Activated T-helper 2 cell treated with anti-CD3 and anti-CD28 coated beads, Interferon-gamma antibody, Interleukin-2, Interleukin-4, amounts not matched to agents 10 μg/mL and 5 μg/mL and 100 μg/mL, durations not matched to agents 14 hours and 24 hours and 36 hours (primary cell): ENCODE results near the gene AQP2. TPM values are rescaled to one million over a fixed set of nuclear protein-coding genes. Genes with fewer than 3 reads are reported as not detected.

ENCODE experiments used
- DNase-seq: peaks from one replicate; pipeline ENCODE4 v3.0.0; 2021; ENCODE audit warnings: low spot score
- H3K27ac Mint-ChIP-seq: one replicate; pipeline ENCODE4 v1.8.0; 2021; ENCODE audit warnings: mixed read lengths
- H3K27me3 Mint-ChIP-seq: one replicate; pipeline ENCODE4 v1.8.0; 2021; ENCODE audit warnings: low read depth, mixed read lengths
- H3K36me3 Mint-ChIP-seq: one replicate; pipeline ENCODE4 v1.8.0; 2021; ENCODE audit warnings: low read depth, mixed read lengths
- H3K4me1 Mint-ChIP-seq: one replicate; pipeline ENCODE4 v1.8.0; 2021; ENCODE audit warnings: low read depth, mixed read lengths
- H3K4me3 Mint-ChIP-seq: one replicate; pipeline ENCODE4 v1.8.0; 2021; ENCODE audit warnings: low read depth, mild to moderate bottlenecking, moderate library complexity, mixed read lengths
- H3K9me3 Mint-ChIP-seq: one replicate; pipeline ENCODE4 v1.8.0; 2021; ENCODE audit warnings: mixed read lengths
- intact Hi-C: fragments of 100-400 bp; cut with micrococcal nuclease; formaldehyde crosslinking; loops from one replicate; pipeline ENCODE4 v1.15.1; 2023
- total RNA-seq: library from RNA; stranded (reverse); gene quantifications from 2 replicates; pipeline ENCODE4 v1.2.3, GENCODE V29; 2022

AQP2 gene
- total RNA-seq, 1 donor from 2014 or later = not detected

DNA sequence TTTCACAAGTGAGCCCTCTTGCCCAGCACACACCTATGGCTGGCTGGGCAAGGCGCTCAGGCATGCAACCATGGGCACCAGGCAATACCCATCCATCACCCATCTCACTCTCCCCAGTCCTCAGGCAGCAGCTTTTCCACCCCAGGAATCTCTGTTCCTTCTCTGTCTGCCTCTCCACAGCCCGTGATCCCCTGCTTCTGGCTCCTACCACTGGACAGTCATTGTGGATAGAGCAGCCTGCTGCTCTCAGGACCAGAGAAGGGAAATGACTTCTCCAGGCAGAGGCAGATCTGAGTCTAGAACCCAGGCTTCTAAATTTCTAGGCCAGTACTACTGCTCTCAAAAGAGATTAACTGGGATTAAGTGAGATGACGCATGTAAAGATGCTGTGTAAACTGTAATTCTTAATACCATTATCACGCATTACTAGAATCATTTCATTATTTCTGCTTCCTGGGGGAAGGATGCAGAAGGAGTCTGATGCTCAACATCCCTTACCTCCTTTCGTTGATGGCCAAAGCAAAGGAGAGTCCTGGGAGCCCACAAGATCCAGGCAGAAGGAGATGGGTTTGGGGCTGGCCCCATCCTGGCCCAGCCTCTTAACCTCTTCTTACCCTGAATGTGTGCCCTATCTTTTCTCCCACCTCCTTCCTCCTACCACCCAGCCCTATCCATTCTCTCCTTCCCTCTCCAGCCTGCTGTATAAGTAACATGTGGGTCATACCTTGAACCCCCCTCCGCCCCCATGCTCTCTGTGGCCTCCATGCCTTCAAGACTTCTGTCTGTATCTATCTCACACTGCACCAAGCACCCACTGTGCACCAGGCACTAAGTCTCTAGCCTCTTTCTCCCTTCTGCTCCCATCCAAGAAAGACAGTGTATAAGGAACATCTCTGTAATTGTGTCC, 6.4 kb downstream of the AQP2 start:
- Mint-ChIP-seq H3K9me3 (no peaks in the 10 kb centered on the region), H3K4me1 (peaks cover 7% of the 10 kb centered on the region), H3K27me3 (peaks cover 63% of the 10 kb centered on the region), H3K27ac (no peak overlapping the region), H3K4me3 (no peak overlapping the region), H3K36me3 (peaks cover 3% of the 10 kb centered on the region)
- intact Hi-C loops = no loop called here
- no peak for DNase-seq

DNA sequence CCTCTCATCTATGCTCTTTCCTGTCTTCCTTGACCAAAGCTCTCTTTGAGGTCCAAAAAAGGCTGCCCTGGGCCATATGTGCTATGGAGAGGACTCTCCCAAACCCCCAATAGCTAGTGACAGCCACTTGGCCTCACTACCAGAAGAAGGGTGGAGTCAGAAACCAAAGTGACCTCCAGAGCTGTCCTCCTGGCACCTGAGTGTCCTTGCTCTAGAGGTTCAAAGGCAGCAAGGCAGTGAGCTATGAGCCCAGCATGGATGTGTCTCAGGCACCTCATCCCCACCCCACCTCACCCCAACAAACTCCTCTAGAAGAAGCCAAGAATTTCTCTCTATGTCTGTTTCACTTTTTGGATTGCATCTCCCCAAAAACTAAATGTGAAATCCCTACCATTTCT, 7.0 kb downstream of the AQP2 start:
- Mint-ChIP-seq H3K27ac (no peak overlapping the region), H3K9me3 (no peaks in the 10 kb centered on the region), H3K36me3 (peaks cover 3% of the 10 kb centered on the region), H3K4me3 (no peak overlapping the region), H3K4me1 (peaks cover 7% of the 10 kb centered on the region), H3K27me3 (peaks cover 65% of the 10 kb centered on the region)
- no peak for DNase-seq
- intact Hi-C loops = no loop called here

DNA sequence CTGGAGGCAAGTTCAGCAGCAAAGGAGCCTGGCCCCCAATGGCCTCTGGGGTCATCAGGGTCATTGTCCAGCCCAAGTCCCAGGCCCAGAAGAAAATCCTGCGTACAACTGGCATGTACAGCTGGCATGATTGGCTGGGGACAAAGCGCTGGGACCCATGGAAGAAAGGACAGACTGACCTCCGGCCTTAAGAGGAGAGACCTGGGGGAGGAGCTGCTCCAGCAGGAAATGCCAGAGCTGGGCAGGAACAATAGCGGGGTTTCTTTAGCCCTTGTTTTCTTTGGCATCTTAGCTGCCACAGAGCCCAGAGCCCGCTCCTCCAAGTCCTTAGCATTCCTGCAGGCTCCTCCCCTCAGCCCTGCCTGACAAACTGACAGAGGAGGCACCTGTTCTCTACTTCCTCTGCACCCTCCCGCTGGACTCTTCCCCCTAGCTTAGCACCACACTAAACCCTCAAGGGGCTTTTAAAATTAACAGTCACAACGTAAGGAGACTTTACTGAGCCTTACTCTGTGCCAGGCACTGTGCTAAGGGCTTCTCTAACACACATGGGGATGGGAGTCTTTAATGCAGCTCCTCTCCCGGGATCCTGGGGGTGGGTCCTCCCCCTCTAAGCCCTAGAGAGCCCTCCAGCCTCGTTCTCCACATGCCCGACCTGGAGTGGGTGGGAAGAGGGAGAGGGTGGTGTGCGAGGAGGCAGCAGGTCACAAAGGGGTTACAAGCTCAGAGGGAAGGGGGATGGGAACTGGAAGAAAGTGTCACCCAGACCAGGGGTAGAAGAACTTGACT, 9.3 kb downstream of the AQP2 start:
- Mint-ChIP-seq H3K27me3 (peaks cover 69% of the 10 kb centered on the region), H3K36me3 (peaks cover 3% of the 10 kb centered on the region), H3K4me3 (no peak overlapping the region), H3K9me3 (no peaks in the 10 kb centered on the region), H3K27ac (no peak overlapping the region), H3K4me1 (peaks cover 7% of the 10 kb centered on the region)
- DNase-seq = no peak
- intact Hi-C loops = no loop called here

DNA sequence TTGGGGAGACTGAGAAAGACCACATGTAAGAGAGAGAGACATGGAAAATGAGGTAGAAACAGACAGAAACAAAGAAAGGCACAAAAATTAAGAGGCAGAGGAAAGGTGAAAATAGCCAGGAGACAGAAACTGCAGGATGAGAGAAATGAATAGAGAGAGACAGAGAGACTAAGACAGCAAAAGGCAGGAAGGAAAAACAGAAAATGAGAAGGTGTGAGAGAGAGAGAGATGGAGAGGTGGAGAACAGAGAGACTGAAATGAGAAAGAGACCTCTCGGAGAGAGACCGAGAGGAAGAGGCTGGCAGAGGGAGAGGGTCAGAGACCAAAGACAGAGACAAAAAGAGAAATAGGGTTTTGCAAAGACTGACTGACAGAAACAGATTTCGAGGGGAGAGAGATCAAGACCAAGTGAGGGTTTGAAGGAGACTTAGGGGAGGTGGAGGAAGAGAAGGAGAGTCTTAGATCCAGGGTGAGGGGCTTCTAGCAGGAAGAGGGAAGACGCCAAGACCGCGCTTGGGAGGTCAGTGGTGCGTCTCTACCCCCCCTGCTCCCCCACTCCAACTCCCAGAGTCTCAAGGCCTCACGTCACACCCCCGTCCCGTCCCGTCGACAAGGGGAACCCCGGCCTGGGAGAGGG, 10.1 kb downstream of the AQP2 start:
- Mint-ChIP-seq H3K9me3 (no peaks in the 10 kb centered on the region), H3K27me3 (peaks cover 71% of the 10 kb centered on the region), H3K4me3 (peak overlapping the region; percentile 53), H3K36me3 (peaks cover 3% of the 10 kb centered on the region), H3K27ac (no peak overlapping the region), H3K4me1 (peaks cover 7% of the 10 kb centered on the region)
- no peak for DNase-seq
- intact Hi-C loops = no loop called here

DNA sequence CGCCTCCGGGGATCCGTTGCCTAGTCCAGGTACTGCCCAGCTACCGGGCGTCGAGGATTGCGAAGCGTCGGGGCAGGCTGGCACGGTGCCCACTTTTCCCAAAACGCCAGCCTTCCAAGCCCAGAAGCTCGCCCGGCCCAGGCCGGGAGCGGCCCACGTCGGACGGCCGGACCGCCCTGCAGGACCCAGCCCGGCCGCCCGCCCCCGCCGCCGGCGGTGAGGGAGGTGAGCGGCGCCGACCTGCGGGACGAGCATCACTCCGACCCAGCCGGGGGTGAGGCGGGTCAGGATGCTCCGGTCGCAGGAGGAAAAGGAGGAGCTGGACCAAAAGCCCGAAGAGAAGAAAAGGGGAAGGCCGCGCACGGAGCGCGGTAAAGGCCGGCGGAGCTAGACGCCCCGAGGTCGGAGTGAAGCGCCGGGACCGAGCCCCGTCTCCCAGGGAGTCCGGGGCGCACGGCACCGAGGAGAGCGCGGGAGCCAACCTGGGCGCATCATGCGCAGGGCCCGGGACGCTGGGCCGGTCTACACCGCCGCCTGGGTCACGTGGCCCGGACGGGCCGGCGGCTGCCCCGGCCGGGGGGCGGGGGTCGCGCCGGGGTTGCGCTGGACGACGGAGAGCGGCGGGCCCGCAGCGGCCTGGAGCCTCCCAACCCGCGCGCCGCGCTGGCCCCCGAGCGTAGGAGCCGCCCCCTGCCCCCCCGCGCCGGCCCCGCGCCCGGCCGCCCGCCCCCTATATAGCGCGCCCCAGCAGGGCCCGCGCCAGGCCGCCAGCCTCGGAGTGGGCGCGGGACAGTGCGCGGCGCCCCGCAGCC, 10.8 kb downstream of the AQP2 start, which contains the start of gene AQP5:
Gene AQP5 (plus strand): TSS at position 762 of the 812 bp plus-strand sequence. CDS start 146 bp downstream, outside the sequence.
- intact Hi-C loops = no loop called here
- Mint-ChIP-seq H3K9me3 (no peaks in the 10 kb centered on the region), H3K36me3 (peaks cover 3% of the 10 kb centered on the region), H3K27ac (no peak within 1 kb of the TSS), H3K4me3 (peak within 1 kb of the TSS; percentile 53), H3K27me3 (peaks cover 70% of the 10 kb centered on the region), H3K4me1 (peaks cover 7% of the 10 kb centered on the region)
- DNase-seq = no peak

DNA sequence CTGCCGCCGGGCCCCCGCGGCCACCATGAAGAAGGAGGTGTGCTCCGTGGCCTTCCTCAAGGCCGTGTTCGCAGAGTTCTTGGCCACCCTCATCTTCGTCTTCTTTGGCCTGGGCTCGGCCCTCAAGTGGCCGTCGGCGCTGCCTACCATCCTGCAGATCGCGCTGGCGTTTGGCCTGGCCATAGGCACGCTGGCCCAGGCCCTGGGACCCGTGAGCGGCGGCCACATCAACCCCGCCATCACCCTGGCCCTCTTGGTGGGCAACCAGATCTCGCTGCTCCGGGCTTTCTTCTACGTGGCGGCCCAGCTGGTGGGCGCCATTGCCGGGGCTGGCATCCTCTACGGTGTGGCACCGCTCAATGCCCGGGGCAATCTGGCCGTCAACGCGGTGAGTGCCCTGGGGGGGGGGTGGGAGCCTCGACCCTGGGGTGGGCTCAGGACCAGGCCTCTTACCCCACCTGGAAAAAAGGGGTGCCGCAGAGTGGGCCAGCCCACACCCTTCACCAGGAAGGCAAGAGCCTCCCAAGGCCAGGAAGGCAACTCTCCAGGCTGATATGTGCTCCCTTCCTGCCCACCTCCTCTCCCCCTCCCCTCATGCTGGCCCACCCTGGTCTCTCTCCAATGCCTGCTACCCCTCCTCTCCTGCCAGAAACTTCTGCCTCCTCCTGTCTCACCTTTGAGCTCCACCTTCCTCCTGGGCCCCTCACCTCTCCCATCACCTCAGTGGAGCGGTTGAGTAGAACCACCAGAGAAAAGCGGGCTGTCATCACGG, 11.6 kb downstream of the AQP2 start:
- intact Hi-C loops = no loop called here
- Mint-ChIP-seq H3K4me3 (no peak overlapping the region), H3K27ac (no peak overlapping the region)

DNA sequence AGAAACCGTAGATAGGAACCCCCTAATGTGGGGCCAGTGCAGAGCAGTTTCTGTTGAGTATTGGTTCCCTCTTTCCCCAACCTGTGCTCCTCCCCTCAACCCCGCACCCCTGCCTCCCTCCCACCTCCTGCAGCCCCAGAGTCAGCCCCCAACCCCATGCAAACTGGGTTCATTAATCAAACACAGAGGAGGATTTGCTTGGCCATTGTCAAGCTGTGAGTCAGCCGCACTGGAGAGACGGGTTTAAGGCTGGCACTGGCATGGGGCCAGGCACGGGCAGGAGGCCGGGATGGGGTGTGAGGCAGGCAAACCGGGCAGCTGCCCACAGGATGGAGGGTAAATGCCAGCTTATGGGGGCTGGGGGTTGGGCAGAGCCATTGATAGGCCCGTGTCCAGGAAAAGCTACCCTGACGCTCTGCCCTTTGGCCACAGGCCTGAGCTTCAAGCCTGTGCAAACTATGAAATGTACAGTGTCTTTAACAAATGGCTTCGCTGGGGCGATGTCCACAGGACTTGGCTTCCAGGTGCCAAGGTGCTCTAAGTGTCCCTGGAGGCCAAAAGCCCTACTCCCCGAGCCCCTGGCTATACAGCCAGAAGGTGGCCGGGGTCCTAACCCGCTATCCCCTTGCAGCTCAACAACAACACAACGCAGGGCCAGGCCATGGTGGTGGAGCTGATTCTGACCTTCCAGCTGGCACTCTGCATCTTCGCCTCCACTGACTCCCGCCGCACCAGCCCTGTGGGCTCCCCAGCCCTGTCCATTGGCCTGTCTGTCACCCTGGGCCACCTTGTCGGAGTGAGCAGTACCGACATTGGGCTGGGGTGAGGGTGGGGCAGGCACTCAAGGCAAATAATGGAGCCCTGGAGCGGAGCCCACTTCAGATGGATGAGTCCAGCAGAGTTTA, 12.6 kb downstream of the AQP2 start:
- H3K9me3 Mint-ChIP-seq = no peaks in the 10 kb centered on the region
- intact Hi-C loops = no loop called here
- no peak overlapping the region for H3K4me3 Mint-ChIP-seq
- H3K4me1 Mint-ChIP-seq = peaks cover 13% of the 10 kb centered on the region
- DNase-seq = no peak
- peaks cover 58% of the 10 kb centered on the region for H3K27me3 Mint-ChIP-seq
- H3K27ac Mint-ChIP-seq = no peak overlapping the region
- peaks cover 3% of the 10 kb centered on the region for H3K36me3 Mint-ChIP-seq

More for the DNA sequence above, 11.6 kb downstream of the AQP2 start:
- no peak for DNase-seq
- Mint-ChIP-seq H3K9me3 (no peaks in the 10 kb centered on the region), H3K27me3 (peaks cover 67% of the 10 kb centered on the region), H3K4me1 (peaks cover 10% of the 10 kb centered on the region), H3K36me3 (peaks cover 3% of the 10 kb centered on the region)

DNA sequence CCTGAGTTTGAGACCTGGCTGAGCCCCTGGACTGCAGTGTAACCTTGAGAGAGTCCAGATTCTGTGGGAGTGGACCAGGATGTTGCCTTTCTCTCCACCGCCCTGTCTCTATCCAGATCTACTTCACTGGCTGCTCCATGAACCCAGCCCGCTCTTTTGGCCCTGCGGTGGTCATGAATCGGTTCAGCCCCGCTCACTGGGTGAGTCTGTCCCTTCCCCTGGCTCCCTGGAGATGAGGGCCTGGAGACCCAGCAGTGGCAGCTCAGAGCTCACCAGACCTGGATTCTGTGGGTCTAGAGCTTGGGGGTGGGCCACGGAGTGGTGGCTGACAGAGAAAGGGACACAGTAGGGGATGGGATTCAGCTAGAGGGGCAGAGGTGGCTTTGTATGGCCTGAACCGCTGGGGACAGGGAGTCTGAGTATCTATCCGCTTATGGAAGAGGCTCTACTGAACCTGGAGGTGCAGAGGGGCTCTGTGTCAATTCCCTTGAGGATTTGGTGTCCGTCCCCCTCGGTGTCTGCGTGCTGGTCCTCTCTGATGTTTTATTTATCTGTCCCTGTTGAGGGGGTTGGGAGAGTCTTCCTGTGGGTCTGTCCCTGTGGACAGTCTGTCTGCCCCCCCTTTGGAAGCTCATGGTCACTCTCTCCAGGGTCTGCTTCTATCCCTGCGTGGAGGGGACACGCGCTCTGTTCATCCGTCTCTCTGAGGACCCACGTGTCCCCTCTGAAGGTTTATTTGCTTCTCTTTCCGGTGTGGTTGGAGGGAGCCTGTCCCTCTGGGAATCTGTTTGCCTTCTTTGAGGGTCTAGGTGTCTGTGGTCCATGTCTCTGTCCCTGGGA, 13.7 kb downstream of the AQP2 start:
- H3K9me3 Mint-ChIP-seq = no peaks in the 10 kb centered on the region
- H3K4me1 Mint-ChIP-seq = peaks cover 13% of the 10 kb centered on the region
- peaks cover 3% of the 10 kb centered on the region for H3K36me3 Mint-ChIP-seq
- peaks cover 48% of the 10 kb centered on the region for H3K27me3 Mint-ChIP-seq
- DNase-seq = no peak
- no peak overlapping the region for H3K27ac Mint-ChIP-seq
- H3K4me3 Mint-ChIP-seq = no peak overlapping the region
- intact Hi-C loops = no loop called here

DNA sequence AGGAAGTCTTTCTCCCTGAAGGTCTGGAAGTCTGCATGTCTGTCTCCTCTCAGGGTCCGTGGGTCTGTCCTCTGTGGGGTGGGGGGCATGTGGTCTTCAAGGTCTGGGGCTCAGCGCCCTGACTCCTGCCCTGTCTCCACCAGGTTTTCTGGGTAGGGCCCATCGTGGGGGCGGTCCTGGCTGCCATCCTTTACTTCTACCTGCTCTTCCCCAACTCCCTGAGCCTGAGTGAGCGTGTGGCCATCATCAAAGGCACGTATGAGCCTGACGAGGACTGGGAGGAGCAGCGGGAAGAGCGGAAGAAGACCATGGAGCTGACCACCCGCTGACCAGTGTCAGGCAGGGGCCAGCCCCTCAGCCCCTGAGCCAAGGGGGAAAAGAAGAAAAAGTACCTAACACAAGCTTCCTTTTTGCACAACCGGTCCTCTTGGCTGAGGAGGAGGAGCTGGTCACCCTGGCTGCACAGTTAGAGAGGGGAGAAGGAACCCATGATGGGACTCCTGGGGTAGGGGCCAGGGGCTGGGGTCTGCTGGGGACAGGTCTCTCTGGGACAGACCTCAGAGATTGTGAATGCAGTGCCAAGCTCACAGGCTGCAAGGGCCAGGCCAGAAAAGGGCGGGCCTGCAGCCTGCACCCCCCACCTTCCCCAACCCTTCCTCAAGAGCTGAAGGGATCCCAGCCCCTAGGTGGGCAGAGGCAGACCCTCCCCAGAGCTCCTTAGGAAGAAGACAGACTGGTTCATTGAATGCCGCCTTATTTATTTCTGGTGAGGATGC, 14.5 kb downstream of the AQP2 start:
- no peak overlapping the region for H3K4me3 Mint-ChIP-seq
- intact Hi-C loops = no loop called here
- H3K4me1 Mint-ChIP-seq = peaks cover 13% of the 10 kb centered on the region
- H3K36me3 Mint-ChIP-seq = peaks cover 3% of the 10 kb centered on the region
- H3K27me3 Mint-ChIP-seq = peaks cover 40% of the 10 kb centered on the region
- no peak overlapping the region for H3K27ac Mint-ChIP-seq
- no peaks in the 10 kb centered on the region for H3K9me3 Mint-ChIP-seq
- DNase-seq = no peak

DNA sequence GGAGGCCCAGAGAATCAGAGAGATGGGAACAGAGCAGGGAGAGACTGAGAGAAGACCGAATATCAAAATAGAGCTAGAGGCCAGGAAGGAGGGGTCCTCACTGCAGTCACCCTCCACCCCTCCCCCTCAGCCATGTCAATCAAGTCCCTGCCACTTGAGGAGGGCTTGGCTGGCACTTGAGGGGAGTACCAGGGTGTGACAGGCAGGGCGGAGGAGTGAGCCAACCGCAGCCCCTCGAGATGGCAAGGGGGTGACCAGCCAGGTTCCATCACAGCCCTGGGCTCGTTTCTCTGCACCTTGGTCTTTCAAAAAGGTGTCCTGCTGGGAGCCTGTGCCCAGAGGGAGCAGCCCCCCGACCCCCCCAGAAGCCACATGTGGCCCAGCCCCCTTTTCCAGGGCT, 15.3 kb downstream of the AQP2 start:
- peaks cover 32% of the 10 kb centered on the region for H3K27me3 Mint-ChIP-seq
- no peak for DNase-seq
- intact Hi-C loops = no loop called here
- no peak overlapping the region for H3K27ac Mint-ChIP-seq
- no peaks in the 10 kb centered on the region for H3K9me3 Mint-ChIP-seq
- peaks cover 6% of the 10 kb centered on the region for H3K4me1 Mint-ChIP-seq
- no peak overlapping the region for H3K4me3 Mint-ChIP-seq
- H3K36me3 Mint-ChIP-seq = no peaks in the 10 kb centered on the region
